ENCODE results near the gene EPS15.
"Not testable (repeated sequence)": the region's sequence is repeated elsewhere in the genome, so short reads cannot be mapped to it uniquely, and the experiment has no call there.

The EPS15 gene

DNA sequence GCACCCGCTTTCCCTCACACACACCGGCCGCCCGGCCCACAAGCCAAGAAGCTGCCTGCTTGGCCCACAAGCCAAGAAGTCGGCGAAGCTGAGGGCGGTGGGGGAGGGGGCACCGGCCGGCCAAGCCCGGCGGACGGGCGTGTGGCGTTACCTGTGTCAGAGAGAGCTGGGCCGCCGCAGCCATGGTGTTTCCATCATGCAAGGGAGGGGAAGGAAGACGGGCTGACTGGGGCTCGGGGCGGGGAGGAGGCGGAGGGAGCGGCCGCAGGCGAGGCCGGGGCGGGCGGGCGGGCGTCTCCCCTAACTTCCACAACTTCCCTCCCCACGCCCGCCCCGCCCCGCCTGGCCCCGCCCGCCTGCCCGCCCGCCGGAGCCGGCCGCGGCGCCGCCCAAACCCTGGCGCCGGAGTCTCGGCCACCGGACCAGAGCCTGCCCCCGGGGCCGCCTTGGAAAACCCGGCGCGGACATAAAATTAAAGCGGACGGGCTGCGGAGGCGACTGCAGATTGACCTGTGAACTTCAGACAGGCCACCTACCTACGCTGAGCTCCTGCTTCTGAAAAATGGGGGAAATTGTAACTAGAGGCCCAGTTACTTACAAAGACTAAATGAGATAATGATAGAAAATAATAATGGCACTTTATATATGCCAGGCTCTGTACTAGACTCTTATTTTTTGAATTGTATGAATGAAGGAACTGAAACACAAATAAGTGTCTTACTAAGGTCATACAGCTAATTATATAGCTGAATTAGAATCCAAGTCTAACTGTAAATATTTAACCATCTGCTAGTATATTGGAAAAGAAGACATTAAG, at the start of gene EPS15:
EPS15 (minus strand) TSS at position 219 of the 817 bp plus-strand sequence; CDS start at position 184, 35 bp downstream.
- Mint-ChIP-seq H3K36me3 (peaks cover 7% of the 10 kb centered on the region), H3K27me3 (no peaks in the 10 kb centered on the region), H3K4me3 (peak within 1 kb of the TSS; percentile 97), H3K4me1 (peaks cover 56% of the 10 kb centered on the region), H3K27ac (peak within 1 kb of the TSS; percentile 94), H3K9me3 (no peaks in the 10 kb centered on the region)
- peak; percentile 89 for ATAC-seq

- Mint-ChIP-seq H3K4me1 (peaks cover 43% of the 10 kb centered on the region), H3K27ac (no peak overlapping the region), H3K4me3 (no peak overlapping the region)
Measured at GRCh38 chr1:51568231-51568935, 49.3 kb upstream of the EPS15 start.

DNA sequence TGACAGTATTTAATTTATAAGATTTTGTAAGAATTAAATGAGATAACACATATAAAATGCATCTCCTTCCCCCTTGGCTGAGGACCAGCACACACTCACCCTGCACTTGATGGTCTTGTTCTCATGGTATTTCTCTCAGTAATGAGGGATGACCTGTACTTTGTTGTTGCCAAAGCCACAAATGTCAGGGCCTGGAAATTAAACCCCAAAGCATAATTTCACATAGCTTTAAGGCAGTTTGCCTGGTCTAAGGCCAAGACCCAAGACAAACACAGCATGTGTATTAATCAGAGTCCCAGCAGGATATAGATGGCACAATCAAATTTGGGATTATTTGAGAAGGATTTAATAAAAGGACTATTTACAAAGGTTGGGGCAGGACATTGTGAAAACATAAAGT, 48.6 kb upstream of the EPS15 start:
- Mint-ChIP-seq H3K4me3 (no peak overlapping the region), H3K4me1 (peaks cover 43% of the 10 kb centered on the region), H3K27me3 (no peaks in the 10 kb centered on the region), H3K27ac (no peak overlapping the region), H3K9me3 (no peaks in the 10 kb centered on the region), H3K36me3 (no peaks in the 10 kb centered on the region)
- ATAC-seq: no peak

More at GRCh38 chr1:51568231-51568935, 49.3 kb upstream of the EPS15 start:
- H3K27me3 Mint-ChIP-seq: no peaks in the 10 kb centered on the region
- no peaks in the 10 kb centered on the region for H3K9me3 Mint-ChIP-seq
- no peaks in the 10 kb centered on the region for H3K36me3 Mint-ChIP-seq
- no peak for ATAC-seq

GRCh38 chr1:51566260-51566659, 47.2 kb upstream of the EPS15 start:
- no peak for ATAC-seq
- peaks cover 37% of the 10 kb centered on the region for H3K4me1 Mint-ChIP-seq
- H3K27me3 Mint-ChIP-seq: no peaks in the 10 kb centered on the region
- H3K9me3 Mint-ChIP-seq: no peaks in the 10 kb centered on the region
- H3K36me3 Mint-ChIP-seq: no peaks in the 10 kb centered on the region
- no peak overlapping the region for H3K4me3 Mint-ChIP-seq
- no peak overlapping the region for H3K27ac Mint-ChIP-seq

GRCh38 chr1:51565009-51565408, 45.9 kb upstream of the EPS15 start:
- H3K27ac Mint-ChIP-seq: no peak overlapping the region
- no peaks in the 10 kb centered on the region for H3K27me3 Mint-ChIP-seq

DNA sequence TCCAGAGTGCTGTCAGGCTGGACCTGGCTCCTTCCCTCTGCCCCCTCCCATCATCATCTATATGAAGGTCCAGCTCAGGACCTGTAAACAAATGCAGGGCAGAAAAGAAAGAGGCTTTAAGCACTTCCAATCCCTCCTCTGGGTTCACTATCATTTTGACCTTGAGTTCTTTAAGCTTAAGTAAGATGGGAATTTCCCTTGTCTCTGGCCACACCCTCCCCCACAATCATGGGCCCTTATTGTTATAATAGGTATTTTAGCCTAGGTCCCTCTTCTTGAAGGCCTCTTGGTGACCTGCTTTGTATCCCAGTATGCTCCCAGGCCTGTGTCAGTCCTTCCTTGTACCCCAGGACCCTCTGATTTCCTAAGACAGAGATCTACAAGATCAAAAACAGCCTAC, 45.1 kb upstream of the EPS15 start:
- Mint-ChIP-seq H3K27ac (no peak overlapping the region), H3K27me3 (no peaks in the 10 kb centered on the region), H3K4me3 (no peak overlapping the region), H3K4me1 (peaks cover 16% of the 10 kb centered on the region), H3K36me3 (no peaks in the 10 kb centered on the region), H3K9me3 (no peaks in the 10 kb centered on the region)
- ATAC-seq: peak; percentile 72

More at GRCh38 chr1:51565009-51565408, 45.9 kb upstream of the EPS15 start:
- H3K4me3 Mint-ChIP-seq: no peak overlapping the region
- no peaks in the 10 kb centered on the region for H3K36me3 Mint-ChIP-seq
- ATAC-seq: no peak
- H3K9me3 Mint-ChIP-seq: no peaks in the 10 kb centered on the region
- H3K4me1 Mint-ChIP-seq: peaks cover 25% of the 10 kb centered on the region

DNA sequence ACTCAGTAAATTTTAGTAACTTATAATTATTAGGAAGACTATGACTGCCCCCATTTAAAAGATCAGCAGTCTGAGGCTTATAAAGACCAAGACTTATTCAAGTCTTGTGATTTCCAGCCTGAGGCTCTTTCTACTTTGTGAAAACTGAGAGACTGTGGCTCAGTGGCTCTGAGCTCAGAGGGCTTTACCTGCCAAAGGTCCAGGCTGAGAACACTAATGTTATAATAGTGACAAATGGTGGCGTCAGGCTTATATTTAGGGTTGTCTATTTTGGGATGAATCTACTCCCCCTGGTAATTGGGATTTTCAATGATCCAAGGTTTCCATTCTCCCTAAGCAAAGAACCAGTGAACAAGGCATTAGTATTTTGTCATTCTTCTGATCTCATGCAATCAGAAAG, 42.6 kb upstream of the EPS15 start:
- H3K9me3 Mint-ChIP-seq: no peaks in the 10 kb centered on the region
- H3K27me3 Mint-ChIP-seq: peaks cover 13% of the 10 kb centered on the region
- H3K4me3 Mint-ChIP-seq: no peak overlapping the region
- H3K4me1 Mint-ChIP-seq: peaks cover 6% of the 10 kb centered on the region
- H3K36me3 Mint-ChIP-seq: no peaks in the 10 kb centered on the region
- ATAC-seq: no peak
- no peak overlapping the region for H3K27ac Mint-ChIP-seq

DNA sequence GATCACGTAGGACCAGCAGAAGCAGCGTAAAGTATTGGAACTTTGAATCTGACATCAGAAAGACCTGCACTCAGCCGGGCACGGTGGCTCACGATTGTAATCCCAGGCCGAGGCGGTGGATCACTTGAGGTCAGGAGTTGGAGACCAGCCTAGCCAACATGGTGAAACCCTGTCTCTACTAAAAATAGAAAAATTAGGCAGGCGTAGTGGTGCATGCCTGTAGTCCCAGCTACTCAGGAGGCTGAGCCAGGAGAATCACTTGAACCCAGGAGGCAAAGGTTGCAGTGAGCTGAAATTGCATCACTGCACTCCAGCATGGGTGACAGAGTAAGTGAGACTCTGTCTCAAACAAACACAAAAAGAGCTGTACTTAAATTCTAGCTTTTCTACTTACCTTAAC, 41.8 kb upstream of the EPS15 start:
- H3K4me1 Mint-ChIP-seq, H3K9me3 Mint-ChIP-seq, H3K36me3 Mint-ChIP-seq, ATAC-seq, H3K27ac Mint-ChIP-seq, H3K4me3 Mint-ChIP-seq: not testable (repeated sequence)
- peaks cover 13% of the 10 kb centered on the region for H3K27me3 Mint-ChIP-seq

- no peak overlapping the region for H3K4me3 Mint-ChIP-seq
- no peak for ATAC-seq
- H3K36me3 Mint-ChIP-seq: no peaks in the 10 kb centered on the region
- peaks cover 13% of the 10 kb centered on the region for H3K27me3 Mint-ChIP-seq
- H3K27ac Mint-ChIP-seq: no peak overlapping the region
- H3K9me3 Mint-ChIP-seq: no peaks in the 10 kb centered on the region
- H3K4me1 Mint-ChIP-seq: peaks cover 6% of the 10 kb centered on the region
Measured at GRCh38 chr1:51560034-51560433, 41.0 kb upstream of the EPS15 start.

DNA sequence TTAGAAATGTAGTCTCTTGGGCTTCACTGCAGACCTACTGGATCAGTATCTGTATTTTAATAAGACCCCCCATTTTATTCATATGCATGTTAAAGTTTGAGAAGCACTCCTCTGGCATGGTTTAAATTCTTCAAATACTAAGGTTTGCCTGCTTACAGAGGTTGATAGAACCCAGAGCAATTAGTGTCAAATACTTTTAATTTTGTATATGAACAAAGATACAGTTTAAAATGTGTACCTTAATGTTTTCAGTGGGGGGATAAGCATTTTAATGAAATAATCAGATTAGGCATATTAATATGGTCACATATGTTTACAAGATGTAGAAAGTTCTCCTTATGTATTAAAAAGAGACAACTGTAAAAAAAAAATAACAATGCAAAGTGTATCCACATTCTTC, 40.4 kb upstream of the EPS15 start:
- Mint-ChIP-seq H3K27me3 (peaks cover 13% of the 10 kb centered on the region), H3K36me3 (no peaks in the 10 kb centered on the region), H3K9me3 (no peaks in the 10 kb centered on the region), H3K27ac (no peak overlapping the region), H3K4me3 (no peak overlapping the region), H3K4me1 (peaks cover 6% of the 10 kb centered on the region)
- no peak for ATAC-seq

DNA sequence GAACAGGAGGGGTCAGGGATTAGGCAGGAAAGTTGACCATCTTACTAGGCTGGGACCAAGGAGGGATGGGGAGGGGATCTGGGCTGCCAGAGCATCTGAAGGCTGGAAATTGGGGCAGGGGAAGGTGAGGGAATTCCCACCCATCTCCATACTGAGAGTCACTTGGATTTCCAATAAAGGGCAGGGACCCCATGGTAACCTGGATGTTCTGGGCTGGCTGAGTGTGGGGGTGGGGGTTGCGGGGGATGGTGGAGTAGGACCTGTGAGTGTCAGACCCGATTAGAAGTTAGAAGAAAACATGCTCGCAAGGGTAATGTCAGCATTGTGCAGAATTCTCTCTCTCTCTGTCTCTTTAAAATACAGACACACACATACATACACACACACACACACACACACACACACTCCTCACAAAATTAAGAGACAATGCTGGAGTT, 40.0 kb upstream of the EPS15 start:
- Mint-ChIP-seq H3K27me3 (peaks cover 13% of the 10 kb centered on the region), H3K9me3 (no peaks in the 10 kb centered on the region), H3K4me1 (peaks cover 6% of the 10 kb centered on the region), H3K4me3 (no peak overlapping the region), H3K27ac (peak overlapping the region; percentile 35), H3K36me3 (no peaks in the 10 kb centered on the region)
- ATAC-seq: no peak

DNA sequence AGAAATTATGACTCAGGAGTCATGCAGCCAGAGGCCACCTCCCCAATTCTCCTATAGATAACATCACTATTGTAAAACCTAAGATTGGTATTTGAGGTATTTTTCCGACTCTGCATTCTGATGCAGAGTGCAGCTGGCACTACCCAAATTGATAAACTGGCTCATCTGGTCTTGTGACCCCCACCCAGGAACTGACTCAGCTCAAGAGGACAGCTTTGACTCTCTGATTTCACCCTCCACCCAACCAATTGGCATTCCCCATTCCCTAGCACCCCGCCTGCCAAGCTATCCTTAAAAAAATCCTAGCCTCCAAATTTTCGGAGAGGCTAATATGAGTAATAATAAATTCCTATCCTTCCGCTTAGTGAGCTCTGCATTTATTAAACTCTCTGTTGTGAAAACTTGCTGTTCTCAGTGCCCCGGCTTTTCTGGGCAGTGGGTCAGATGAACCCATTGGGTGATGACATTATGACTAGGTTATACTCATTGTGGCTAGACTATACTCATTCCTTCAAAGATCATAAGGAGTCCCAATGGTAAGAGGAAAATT, 39.4 kb upstream of the EPS15 start:
- peaks cover 13% of the 10 kb centered on the region for H3K27me3 Mint-ChIP-seq
- no peaks in the 10 kb centered on the region for H3K9me3 Mint-ChIP-seq
- H3K27ac Mint-ChIP-seq: peak overlapping the region; percentile 35
- no peak overlapping the region for H3K4me3 Mint-ChIP-seq
- H3K4me1 Mint-ChIP-seq: peaks cover 6% of the 10 kb centered on the region
- no peaks in the 10 kb centered on the region for H3K36me3 Mint-ChIP-seq
- ATAC-seq: peak; percentile 36

DNA sequence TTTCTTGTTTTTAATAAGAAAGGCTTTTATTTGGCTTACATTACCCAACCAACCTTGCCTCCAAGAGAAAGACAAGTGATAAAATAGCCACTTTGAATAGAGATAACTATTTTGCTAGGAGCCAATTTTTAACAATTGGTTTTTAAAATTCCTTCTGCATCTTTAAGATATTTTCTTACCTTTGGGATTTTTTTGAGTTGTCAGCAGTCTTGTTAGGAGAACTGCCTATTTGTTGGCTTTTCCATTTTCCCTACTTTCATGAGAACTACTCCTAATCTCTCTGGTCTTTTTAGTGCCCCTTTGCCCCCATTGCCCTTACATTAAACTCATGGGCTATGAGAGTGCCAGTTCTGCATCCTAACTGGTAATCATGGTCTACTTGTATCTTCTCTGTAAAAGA, 38.1 kb upstream of the EPS15 start:
- H3K4me1 Mint-ChIP-seq: peaks cover 6% of the 10 kb centered on the region
- ATAC-seq: no peak
- H3K27me3 Mint-ChIP-seq: peaks cover 13% of the 10 kb centered on the region
- no peak overlapping the region for H3K4me3 Mint-ChIP-seq
- H3K36me3 Mint-ChIP-seq: no peaks in the 10 kb centered on the region
- H3K27ac Mint-ChIP-seq: no peak overlapping the region
- H3K9me3 Mint-ChIP-seq: no peaks in the 10 kb centered on the region

DNA sequence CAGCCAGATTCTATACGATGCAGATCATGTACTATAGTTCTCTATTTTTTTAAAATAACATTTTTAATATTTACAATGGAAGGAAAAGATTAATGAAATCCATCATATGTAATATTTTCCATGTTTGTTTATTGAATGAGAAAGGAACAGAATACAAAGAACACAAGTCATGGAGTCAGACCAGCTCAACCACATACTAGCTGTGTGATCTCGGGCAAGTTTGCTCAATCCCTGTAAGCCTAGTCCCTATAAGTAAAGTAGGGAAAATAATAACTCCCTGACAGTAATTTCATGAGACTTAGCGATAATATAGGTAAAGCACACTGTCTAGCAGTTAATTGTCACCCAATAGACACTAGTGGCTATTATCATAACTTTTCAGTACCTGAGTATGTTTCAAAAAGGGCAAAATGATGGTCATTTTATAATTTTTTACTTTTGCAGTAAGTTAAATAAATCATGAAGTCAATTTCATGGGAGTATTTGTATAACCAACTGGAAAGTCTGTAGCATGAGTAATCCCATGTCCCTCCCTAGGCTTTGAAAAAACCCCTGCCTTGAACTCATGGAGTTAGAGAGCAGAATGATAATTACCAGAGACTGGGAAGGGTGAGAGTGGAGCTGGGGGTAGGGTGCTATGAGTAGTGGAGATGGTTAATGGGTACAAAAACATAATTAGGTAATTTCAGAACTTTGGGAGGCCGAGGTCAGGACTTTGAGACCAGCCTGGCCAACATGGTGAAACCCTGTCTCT, 37.0 kb upstream of the EPS15 start:
- Mint-ChIP-seq H3K9me3 (no peaks in the 10 kb centered on the region), H3K36me3 (no peaks in the 10 kb centered on the region), H3K4me1 (peaks cover 17% of the 10 kb centered on the region), H3K4me3 (no peak overlapping the region), H3K27me3 (peaks cover 13% of the 10 kb centered on the region), H3K27ac (no peak overlapping the region)
- ATAC-seq: no peak

- H3K4me1 Mint-ChIP-seq: peaks cover 22% of the 10 kb centered on the region
- H3K27ac Mint-ChIP-seq: no peak overlapping the region
- H3K27me3 Mint-ChIP-seq: peaks cover 12% of the 10 kb centered on the region
Measured at GRCh38 chr1:51553911-51554310, 34.8 kb upstream of the EPS15 start.

More at GRCh38 chr1:51553911-51554310, 34.8 kb upstream of the EPS15 start:
- Mint-ChIP-seq H3K36me3 (no peaks in the 10 kb centered on the region), H3K9me3 (no peaks in the 10 kb centered on the region), H3K4me3 (no peak overlapping the region)
- ATAC-seq: no peak

Data from stimulated activated memory B cell treated with anti-CD40 and anti-IgM and Interleukin-4, amounts not matched to agents 10 μg/mL and 1 μg/mL and 100 μg/mL, for 72 hours (primary cell).